Esophagus muscularis mucosa (tissue), 3 donors: ENCODE measurements around the gene SOS1.

Experiments
- POLR2A ChIP-seq: fragments of 450-650 bp; IDR thresholded peaks from one replicate; pipeline ENCODE4 v1.6.1; 2017; ENCODE audit warnings: antibody characterized with exemption, moderate library complexity, mild to moderate bottlenecking, low read depth
- POLR2AphosphoS5 ChIP-seq, 2 donors: sonication (generic); formaldehyde crosslinking; IDR thresholded peaks; one replicate each; pipeline ENCODE4 v1.6.1; 2017; ENCODE audit warnings: antibody characterized with exemption in 2 of 2
- TF ChIP-seq, protein P1 (sequence below), 3 experiments: fragments of 200-600 bp in 2 of 3; fragments of 450-650 bp in 1 of 3; sonication (generic) in 2 of 3; IDR thresholded peaks; one replicate each; pipeline ENCODE4 v1.5.1; 2017 to 2019; ENCODE audit warnings: antibody characterized with exemption in 3 of 3, mild to moderate bottlenecking in 2 of 3, moderate library complexity in 1 of 3

- TF ChIP-seq, protein P1, sequence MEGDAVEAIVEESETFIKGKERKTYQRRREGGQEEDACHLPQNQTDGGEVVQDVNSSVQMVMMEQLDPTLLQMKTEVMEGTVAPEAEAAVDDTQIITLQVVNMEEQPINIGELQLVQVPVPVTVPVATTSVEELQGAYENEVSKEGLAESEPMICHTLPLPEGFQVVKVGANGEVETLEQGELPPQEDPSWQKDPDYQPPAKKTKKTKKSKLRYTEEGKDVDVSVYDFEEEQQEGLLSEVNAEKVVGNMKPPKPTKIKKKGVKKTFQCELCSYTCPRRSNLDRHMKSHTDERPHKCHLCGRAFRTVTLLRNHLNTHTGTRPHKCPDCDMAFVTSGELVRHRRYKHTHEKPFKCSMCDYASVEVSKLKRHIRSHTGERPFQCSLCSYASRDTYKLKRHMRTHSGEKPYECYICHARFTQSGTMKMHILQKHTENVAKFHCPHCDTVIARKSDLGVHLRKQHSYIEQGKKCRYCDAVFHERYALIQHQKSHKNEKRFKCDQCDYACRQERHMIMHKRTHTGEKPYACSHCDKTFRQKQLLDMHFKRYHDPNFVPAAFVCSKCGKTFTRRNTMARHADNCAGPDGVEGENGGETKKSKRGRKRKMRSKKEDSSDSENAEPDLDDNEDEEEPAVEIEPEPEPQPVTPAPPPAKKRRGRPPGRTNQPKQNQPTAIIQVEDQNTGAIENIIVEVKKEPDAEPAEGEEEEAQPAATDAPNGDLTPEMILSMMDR (IDR thresholded peaks at IDR 0.05): no peak
- TF ChIP-seq POLR2A (no peak), POLR2AphosphoS5 (IDR thresholded peaks at IDR 0.05) (no peak)
These were observed 59.6 kb downstream of the SOS1 start for GRCh38 chr2:39061280-39061679.
